ENCODE data around the gene CCDC86. TPM values are rescaled to one million over a fixed set of nuclear protein-coding genes. Genes with fewer than 3 reads are reported as not detected.

Gene CCDC86
- total RNA-seq, 1 experiment from 2014 or later: 55.9 TPM

GRCh38 chr11:60810151-60810550, 31.8 kb upstream of the CCDC86 start:
- Mint-ChIP-seq H3K4me1 (ENCODE audit: low read depth, unreplicated experiment) (no peaks in the 10 kb centered on the region), H3K36me3 (ENCODE audit: insufficient read depth, unreplicated experiment) (no peaks in the 10 kb centered on the region), H3K27me3 (ENCODE audit: insufficient read depth, unreplicated experiment) (peaks cover 5% of the 10 kb centered on the region), H3K27ac (ENCODE audit: unreplicated experiment) (no peak overlapping the region), H3K9me3 (ENCODE audit: unreplicated experiment) (no peaks in the 10 kb centered on the region), H3K4me3 (ENCODE audit: unreplicated experiment) (no peak overlapping the region)
- CTCF ChIA-PET: no interaction called here
- Histone ChIP-seq H3K4me3 (ENCODE audit: low read depth, low read length) (no peak overlapping the region), H3K4me1 (no peaks in the 10 kb centered on the region), H3K36me3 (ENCODE audit: control insufficient read depth, insufficient read depth, low read length) (no peaks in the 10 kb centered on the region), H3K9me3 (no peaks in the 10 kb centered on the region), H3K27me3 (replicated peaks; ENCODE audit: control insufficient read depth, insufficient read depth, low read length) (no peaks in the 10 kb centered on the region)
- no TSS peak for BruUV-seq (replicated peaks)
- POLR2A ChIA-PET: no interaction called here
- TF ChIP-seq CTCF (IDR thresholded peaks at IDR 0.05; ENCODE audit: insufficient read depth in 1 of 2, low read depth in 1 of 2, low read length in 1 of 2, severe bottlenecking in 1 of 2, unreplicated experiment in 1 of 2): no peak
- no peak for DNase-seq
- intact Hi-C loops (cut with micrococcal nuclease; ENCODE audit: unreplicated experiment): no loop called here

GRCh38 chr11:60810569-60810968, 31.3 kb upstream of the CCDC86 start:
- peaks cover 5% of the 10 kb centered on the region for H3K27me3 Mint-ChIP-seq (ENCODE audit: insufficient read depth, unreplicated experiment)
- intact Hi-C loops (cut with micrococcal nuclease; ENCODE audit: unreplicated experiment): no loop called here
- ChIA-PET CTCF (no interaction called here), POLR2A (no interaction called here)
- Histone ChIP-seq H3K27me3 (replicated peaks; ENCODE audit: control insufficient read depth, insufficient read depth, low read length) (no peaks in the 10 kb centered on the region), H3K4me1 (no peaks in the 10 kb centered on the region), H3K9me3 (no peaks in the 10 kb centered on the region), H3K4me3 (ENCODE audit: low read depth, low read length) (no peak overlapping the region), H3K36me3 (ENCODE audit: control insufficient read depth, insufficient read depth, low read length) (no peaks in the 10 kb centered on the region)
- no peaks in the 10 kb centered on the region for H3K4me1 Mint-ChIP-seq (ENCODE audit: low read depth, unreplicated experiment)
- no TSS peak for BruUV-seq (replicated peaks)
- H3K27ac Mint-ChIP-seq (ENCODE audit: unreplicated experiment): no peak overlapping the region
- H3K9me3 Mint-ChIP-seq (ENCODE audit: unreplicated experiment): no peaks in the 10 kb centered on the region
- H3K36me3 Mint-ChIP-seq (ENCODE audit: insufficient read depth, unreplicated experiment): no peaks in the 10 kb centered on the region
- H3K4me3 Mint-ChIP-seq (ENCODE audit: unreplicated experiment): no peak overlapping the region
- TF ChIP-seq CTCF (IDR thresholded peaks at IDR 0.05; ENCODE audit: insufficient read depth in 1 of 2, low read depth in 1 of 2, low read length in 1 of 2, severe bottlenecking in 1 of 2, unreplicated experiment in 1 of 2): no peak
- no peak for DNase-seq

GRCh38 chr11:60813324-60813723, 28.6 kb upstream of the CCDC86 start:
- H3K4me3 Mint-ChIP-seq (ENCODE audit: unreplicated experiment): no peak overlapping the region

More at GRCh38 chr11:60813324-60813723, 28.6 kb upstream of the CCDC86 start:
- no peak overlapping the region for H3K4me3 ChIP-seq (ENCODE audit: low read depth, low read length)
- TF ChIP-seq CTCF (IDR thresholded peaks at IDR 0.05; ENCODE audit: insufficient read depth in 1 of 2, low read depth in 1 of 2, low read length in 1 of 2, severe bottlenecking in 1 of 2, unreplicated experiment in 1 of 2): no peak
- Mint-ChIP-seq H3K27me3 (ENCODE audit: insufficient read depth, unreplicated experiment) (peaks cover 2% of the 10 kb centered on the region), H3K9me3 (ENCODE audit: unreplicated experiment) (no peaks in the 10 kb centered on the region), H3K27ac (ENCODE audit: unreplicated experiment) (no peak overlapping the region), H3K4me1 (ENCODE audit: low read depth, unreplicated experiment) (no peaks in the 10 kb centered on the region), H3K36me3 (ENCODE audit: insufficient read depth, unreplicated experiment) (no peaks in the 10 kb centered on the region)
- POLR2A ChIA-PET: no interaction called here
- CTCF ChIA-PET: no interaction called here
- no peaks in the 10 kb centered on the region for H3K27me3 ChIP-seq (replicated peaks; ENCODE audit: control insufficient read depth, insufficient read depth, low read length)
- BruUV-seq (replicated peaks): no TSS peak
- peaks cover 12% of the 10 kb centered on the region for H3K9me3 ChIP-seq
- intact Hi-C loops (cut with micrococcal nuclease; ENCODE audit: unreplicated experiment): no loop called here
- DNase-seq: no peak
- H3K4me1 ChIP-seq: no peaks in the 10 kb centered on the region
- no peaks in the 10 kb centered on the region for H3K36me3 ChIP-seq (ENCODE audit: control insufficient read depth, insufficient read depth, low read length)

Measured in Caco-2 (cell line).